SK-N-SH (cell line): Measurements from ENCODE around the gene REEP1.

Experiments used
- CTCF ChIP-seq: fragments of 200-600 bp; sonication (generic); IDR thresholded peaks from 2 replicates; pipeline ENCODE4 v1.6.1; 2017; ENCODE audit warnings: antibody characterized with exemption, mild to moderate bottlenecking, moderate library complexity
- EZH2phosphoT487 ChIP-seq: fragments of 200-600 bp; sonication (generic); IDR thresholded peaks from 2 replicates; pipeline ENCODE4 v1.6.1; 2017; ENCODE audit warnings: low read depth, mixed run types, mild to moderate bottlenecking, antibody characterized with exemption, moderate library complexity, borderline replicate concordance

DNA sequence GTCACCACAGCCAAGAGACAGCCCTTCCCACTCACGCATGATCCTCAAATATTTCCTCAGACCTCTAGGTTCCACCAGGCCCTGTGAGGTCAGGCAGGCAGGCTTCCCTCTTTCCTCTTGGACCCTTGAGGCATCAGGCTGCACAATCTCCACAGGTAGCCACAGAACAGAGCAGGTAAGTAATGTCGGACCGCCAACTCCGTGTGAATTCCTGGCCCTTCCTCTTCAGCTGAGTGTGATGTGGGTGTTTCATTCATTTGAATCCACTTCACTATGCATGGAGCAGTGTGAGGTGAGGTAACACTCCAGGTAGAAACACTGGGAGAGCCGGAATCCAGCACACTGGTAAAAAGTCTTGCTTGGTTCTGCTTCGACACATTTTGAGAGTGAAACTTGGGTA, 94.2 kb downstream of the REEP1 start:
- no peak for TF ChIP-seq EZH2phosphoT487
- no peak for TF ChIP-seq CTCF
